Measurements from ENCODE around the gene MAP3K1. TPM values are rescaled to one million over a fixed set of nuclear protein-coding genes. Genes with fewer than 3 reads are reported as not detected.

The MAP3K1 gene
- total RNA-seq, 1 experiment from 2014 or later, result 8.5 TPM

- ATAC-seq (no peak), DNase-seq (ENCODE audit: low read depth, low spot score) (no peak)
- no peak overlapping the region for H3K27ac ChIP-seq (ENCODE audit: low read depth, low read length)
- no peak overlapping the region for H3K4me2 ChIP-seq (ENCODE audit: low read length)
- intact Hi-C loops (cut with micrococcal nuclease), result no loop called here
- no peaks in the 10 kb centered on the region for H4K20me1 ChIP-seq (ENCODE audit: insufficient read depth)
- H3K4me3 ChIP-seq (replicated peaks in 1 of 2; ENCODE audit: low read depth in 1 of 2, low read length in 2 of 2), result no peak overlapping the region
- H3K9me2 ChIP-seq (ENCODE audit: insufficient read depth), result no peaks in the 10 kb centered on the region
- no peak overlapping the region for H3K9ac ChIP-seq (ENCODE audit: low read length)
- no TSS peak for BruUV-seq (replicated peaks)
- ChIA-PET POLR2A (no interaction called here), RAD21 (ENCODE audit: low non-redundant PET in 1 of 2, low total read pairs in 2 of 2, uncharacterized antibody in 2 of 2, unreplicated experiment in 2 of 2) (no interaction called here), CTCF (no interaction called here)
- no peak for TF ChIP-seq RAD21 (IDR thresholded peaks at IDR 0.05; ENCODE audit: low read depth)
- TF ChIP-seq EZH2 (IDR thresholded peaks at IDR 0.05), result no peak
- TF ChIP-seq POLR2A (IDR thresholded peaks at IDR 0.05; ENCODE audit: borderline replicate concordance, extremely low read depth, insufficient read depth, insufficient read length), result no peak
- no peaks in the 10 kb centered on the region for H3K36me3 ChIP-seq (ENCODE audit: control insufficient read depth in 1 of 2, insufficient read depth in 2 of 2, low read length in 2 of 2)
- H2AFZ ChIP-seq (ENCODE audit: low read depth, low read length, poor library complexity, severe bottlenecking), result no peak overlapping the region
- H3K4me1 ChIP-seq (ENCODE audit: control insufficient read depth in 1 of 2, insufficient read depth in 2 of 2, low read length in 2 of 2), result peaks cover 2 to 19% of the 10 kb centered on the region in 2 experiments; a peak in 3 of 4 replicates
- peaks cover 45% of the 10 kb centered on the region for H3K79me2 ChIP-seq (ENCODE audit: insufficient read depth, low read length)
- H3K27me3 ChIP-seq (ENCODE audit: insufficient read depth, low read length), result no peaks in the 10 kb centered on the region
- H3K9me3 ChIP-seq (ENCODE audit: control insufficient read depth in 1 of 2, insufficient read depth in 1 of 2, low read depth in 1 of 2, low read length in 2 of 2), result no peaks in the 10 kb centered on the region
Observed at GRCh38 chr5:56824019-56824418, 8.7 kb downstream of the MAP3K1 start.

GRCh38 chr5:56825222-56825824 is 10.0 kb downstream of the MAP3K1 start:
- DNase-seq (ENCODE audit: low read depth, low spot score), result no peak
- intact Hi-C loops (cut with micrococcal nuclease), result no loop called here

More at GRCh38 chr5:56825222-56825824, 10.0 kb downstream of the MAP3K1 start:
- ChIA-PET CTCF (interaction anchor here (1.5 kb wide), 1 partner anchor 313 kb away, joined by 4 read pairs; no protein-coding TSS in a partner anchor), POLR2A (no interaction called here), RAD21 (ENCODE audit: low non-redundant PET in 1 of 2, low total read pairs in 2 of 2, uncharacterized antibody in 2 of 2, unreplicated experiment in 2 of 2) (no interaction called here)
- Histone ChIP-seq H3K79me2 (ENCODE audit: insufficient read depth, low read length) (peaks cover 45% of the 10 kb centered on the region), H3K9me3 (ENCODE audit: control insufficient read depth in 1 of 2, insufficient read depth in 1 of 2, low read depth in 1 of 2, low read length in 2 of 2) (no peaks in the 10 kb centered on the region), H3K36me3 (ENCODE audit: control insufficient read depth in 1 of 2, insufficient read depth in 2 of 2, low read length in 2 of 2) (no peaks in the 10 kb centered on the region), H3K4me2 (ENCODE audit: low read length) (no peak overlapping the region), H3K9ac (ENCODE audit: low read length) (no peak overlapping the region), H4K20me1 (ENCODE audit: insufficient read depth) (no peaks in the 10 kb centered on the region), H3K9me2 (ENCODE audit: insufficient read depth) (no peaks in the 10 kb centered on the region), H2AFZ (ENCODE audit: low read depth, low read length, poor library complexity, severe bottlenecking) (no peak overlapping the region), H3K4me1 (ENCODE audit: control insufficient read depth in 1 of 2, insufficient read depth in 2 of 2, low read length in 2 of 2) (peaks cover 10 to 27% of the 10 kb centered on the region in 2 experiments; a peak in 3 of 4 replicates), H3K4me3 (replicated peaks in 1 of 2; ENCODE audit: low read depth in 1 of 2, low read length in 2 of 2) (no peak overlapping the region), H3K27ac (ENCODE audit: low read depth, low read length) (no peak overlapping the region), H3K27me3 (ENCODE audit: insufficient read depth, low read length) (no peaks in the 10 kb centered on the region)
- TF ChIP-seq ZFX (IDR thresholded peaks at IDR 0.05) (no peak), REST (IDR thresholded peaks at IDR 0.05; ENCODE audit: low read depth) (no peak), ZNF274 (IDR thresholded peaks at IDR 0.05; ENCODE audit: low read depth, low read length) (no peak), RAD21 (IDR thresholded peaks at IDR 0.05; ENCODE audit: low read depth) (no peak)
- ATAC-seq, result no peak
- no TSS peak for BruUV-seq (replicated peaks)
